GM21381 (cell line): ENCODE data around the gene ZNF638.

Source experiments
- ATAC-seq: cut with Tn5 transposase; IDR thresholded peaks from one replicate; pipeline ENCODE4 v1.9.1; 2021; ENCODE audit warnings: mild to moderate bottlenecking, moderate library complexity; ENCODE audit not compliant: unreplicated experiment

Gene ZNF638

GRCh38 chr2:71468279-71469015 lies 136.9 kb downstream of the ZNF638 start:
- ATAC-seq = no peak

GRCh38 chr2:71469403-71470398 lies 138.1 kb downstream of the ZNF638 start:
- ATAC-seq = no peak

GRCh38 chr2:71471276-71471675 lies 139.7 kb downstream of the ZNF638 start:
- ATAC-seq = no peak

GRCh38 chr2:71472019-71472418 lies 140.4 kb downstream of the ZNF638 start:
- no peak for ATAC-seq

- ATAC-seq = no peak
These were observed 141.9 kb downstream of the ZNF638 start for GRCh38 chr2:71473346-71474031.

GRCh38 chr2:71474116-71474743 lies 142.6 kb downstream of the ZNF638 start:
- ATAC-seq = no peak

- no peak for ATAC-seq
These were observed 143.3 kb downstream of the ZNF638 start for GRCh38 chr2:71474744-71475397.

- ATAC-seq = no peak
These were observed 144.9 kb downstream of the ZNF638 start for GRCh38 chr2:71476495-71476894.

- no peak for ATAC-seq
These were observed 145.7 kb downstream of the ZNF638 start for GRCh38 chr2:71477231-71477691.

- no peak for ATAC-seq
These were observed 147.2 kb downstream of the ZNF638 start for GRCh38 chr2:71478806-71479205.

- ATAC-seq = no peak
These were observed 147.7 kb downstream of the ZNF638 start for GRCh38 chr2:71479261-71479660.

GRCh38 chr2:71481111-71481510 lies 149.5 kb downstream of the ZNF638 start:
- no peak for ATAC-seq

GRCh38 chr2:71482055-71482454 lies 150.5 kb downstream of the ZNF638 start:
- ATAC-seq = no peak

GRCh38 chr2:71483246-71483645 lies 151.7 kb downstream of the ZNF638 start:
- ATAC-seq = no peak

- no peak for ATAC-seq
These were observed 152.8 kb downstream of the ZNF638 start for GRCh38 chr2:71484354-71484753.
